Renal cortical epithelial cell (primary cell): ENCODE data around the gene SHB. TPM values are rescaled to one million over a fixed set of nuclear protein-coding genes. Genes with fewer than 3 reads are reported as not detected.
A peak's percentile ranks its signal among the peaks of the same experiment; 100 is the strongest.

Experiments used
- DNase-seq: peaks from one replicate; pipeline ENCODE4 v3.0.0-alpha.2; 2011; ENCODE audit warnings: low read depth
- total RNA-seq: library from RNA; depleted of rRNA; stranded (reverse); fragments of >200 nt; gene quantifications from 2 replicates; pipeline ENCODE4 v1.2.3, GENCODE V29; 2014

The SHB gene
- total RNA-seq, 1 donor from 2014 or later: 37.3 TPM

DNA sequence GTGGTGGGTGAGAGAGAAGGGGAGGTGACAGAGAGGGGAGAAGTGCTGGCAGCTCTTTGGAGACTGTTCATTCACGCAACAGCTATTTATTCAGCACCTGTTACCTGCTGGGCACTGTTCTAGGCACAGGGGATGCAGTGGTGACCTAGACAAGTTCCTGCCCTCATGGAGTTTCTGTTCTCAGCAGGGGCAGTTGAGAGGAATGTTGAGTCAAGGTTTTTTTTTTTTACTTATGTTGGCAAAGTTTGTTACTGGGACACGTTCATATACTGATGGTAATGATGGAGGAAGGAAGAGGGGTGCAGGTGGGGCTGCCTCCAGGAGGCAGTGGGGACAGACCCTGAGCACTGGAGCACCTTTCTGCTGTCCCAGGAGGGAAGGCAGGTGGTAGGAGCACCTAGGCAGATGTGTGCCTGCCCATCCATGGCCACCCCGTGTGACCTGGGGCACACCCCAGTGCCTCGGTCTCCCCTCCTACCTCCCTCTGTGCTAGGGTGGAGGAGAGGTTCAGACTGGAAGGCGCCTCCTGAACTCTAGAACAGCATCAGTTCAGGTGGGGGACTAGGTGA is 115.7 kb downstream of the SHB start:
- peak; percentile 30 for DNase-seq

GRCh38 chr9:37952731-37953130 is 116.3 kb downstream of the SHB start:
- peak; percentile 91 for DNase-seq

DNA sequence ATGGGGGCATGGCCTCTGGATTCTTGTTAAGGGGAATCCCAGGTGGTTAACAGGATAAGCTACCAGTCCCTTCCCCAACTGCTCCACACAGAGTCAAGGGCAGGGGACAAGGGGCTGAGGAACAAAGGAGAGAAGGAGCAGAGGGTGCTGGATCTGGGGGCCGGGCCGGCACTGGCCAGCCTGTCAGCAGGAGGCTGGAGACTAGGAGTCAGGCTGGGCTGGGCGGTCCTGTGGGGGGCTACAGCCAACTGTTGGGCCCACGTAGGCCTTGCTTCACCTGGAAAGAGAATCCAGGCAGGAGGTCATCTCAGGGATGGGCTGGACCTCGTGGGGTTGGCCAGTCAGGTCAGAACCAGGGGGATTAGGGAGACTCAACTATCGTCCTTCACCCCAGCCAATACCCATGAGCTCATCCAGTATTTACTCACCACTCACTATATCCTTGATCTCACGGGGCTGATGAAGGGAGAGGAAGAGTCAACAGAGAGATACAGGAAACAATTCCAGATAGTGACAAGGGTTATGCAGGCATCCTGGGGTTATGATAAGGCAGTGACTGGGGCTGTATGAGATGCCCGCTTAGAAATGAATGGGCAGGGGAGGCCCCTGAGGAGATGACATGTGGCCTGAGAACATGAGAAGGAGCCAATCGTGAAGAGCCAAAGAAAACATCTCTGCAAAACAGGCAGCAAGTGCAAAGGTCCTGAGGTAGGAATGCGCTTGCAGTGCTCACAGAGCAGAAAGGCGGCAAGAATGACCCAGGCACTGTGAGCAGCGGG is 117.2 kb downstream of the SHB start:
- DNase-seq: no peak

- DNase-seq: no peak
Measured at GRCh38 chr9:37950561-37950960, 118.5 kb downstream of the SHB start.

GRCh38 chr9:37949576-37949975 is 119.5 kb downstream of the SHB start:
- peak; percentile 58 for DNase-seq

DNA sequence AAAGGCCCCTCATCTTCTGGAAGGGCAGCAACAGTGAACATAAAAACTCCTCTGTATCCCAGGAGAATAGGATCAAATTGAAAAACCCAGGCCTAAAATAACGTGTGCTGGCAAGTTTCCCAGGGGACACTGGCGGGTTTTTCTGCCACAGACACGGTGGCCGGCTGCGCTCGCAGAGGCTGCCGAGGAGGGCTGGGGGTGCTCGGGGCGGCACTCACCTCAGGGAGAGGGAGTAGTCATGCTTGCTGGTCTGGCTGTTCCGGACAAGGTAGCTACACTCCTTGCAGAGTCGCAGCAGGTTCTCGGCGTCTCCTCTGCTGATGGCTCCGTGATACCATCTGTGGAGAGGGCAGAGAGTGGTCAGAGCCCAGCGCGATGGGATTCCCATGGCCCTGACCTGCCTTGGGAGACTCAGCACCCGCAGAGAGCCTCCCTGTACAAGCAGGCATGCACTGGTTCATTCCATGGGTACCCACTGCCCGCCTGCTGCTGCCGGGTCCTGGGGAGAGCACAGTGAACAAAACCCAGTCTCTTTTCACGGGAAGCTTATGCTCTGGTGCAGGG is 120.5 kb downstream of the SHB start:
- DNase-seq: no peak

GRCh38 chr9:37947977-37948376 is 121.0 kb downstream of the SHB start:
- peak; percentile 71 for DNase-seq

DNA sequence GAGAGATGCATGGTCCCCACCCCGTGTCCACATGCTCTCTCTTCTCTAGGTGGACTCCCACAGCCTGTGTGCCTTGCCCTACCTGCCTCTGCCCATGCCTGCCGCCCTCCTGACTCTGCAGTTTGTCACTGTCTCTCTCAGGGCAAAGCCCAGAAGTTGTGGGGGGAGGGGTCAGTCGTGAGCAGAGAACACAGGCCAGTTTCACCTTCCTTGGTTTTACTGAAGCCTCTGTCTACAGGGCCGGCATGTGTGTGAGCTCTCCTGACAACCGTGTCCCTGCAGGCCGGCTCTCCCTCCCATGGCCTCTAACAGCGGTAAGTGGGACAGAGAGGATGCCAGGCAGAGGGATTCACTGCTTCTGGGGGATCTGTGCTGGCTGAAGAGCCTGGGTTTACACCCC is 121.6 kb downstream of the SHB start:
- no peak for DNase-seq

DNA sequence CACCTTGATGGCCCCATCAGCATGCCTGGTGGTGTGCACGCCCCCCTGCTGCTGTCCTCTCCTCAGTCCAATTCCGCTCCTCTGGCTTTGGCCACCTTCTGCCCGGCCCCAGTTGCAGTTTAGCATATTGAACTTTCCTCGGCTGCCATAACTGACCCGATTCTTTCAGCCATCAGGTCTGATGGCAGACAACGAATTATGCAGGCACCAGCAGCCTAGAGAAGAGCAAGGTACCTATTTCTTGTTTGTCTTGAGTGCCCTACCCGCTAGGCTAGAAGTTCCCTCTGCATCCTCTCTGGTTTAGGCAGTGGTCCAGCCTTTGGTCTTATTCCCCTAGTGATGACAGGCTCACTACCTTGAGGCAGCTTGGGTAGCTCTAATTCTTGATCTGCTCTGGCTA is 122.1 kb downstream of the SHB start:
- no peak for DNase-seq

GRCh38 chr9:37946041-37946440 is 123.0 kb downstream of the SHB start:
- no peak for DNase-seq

- peak; percentile 84 for DNase-seq
Measured at GRCh38 chr9:37944671-37945481, 124.2 kb downstream of the SHB start.

DNA sequence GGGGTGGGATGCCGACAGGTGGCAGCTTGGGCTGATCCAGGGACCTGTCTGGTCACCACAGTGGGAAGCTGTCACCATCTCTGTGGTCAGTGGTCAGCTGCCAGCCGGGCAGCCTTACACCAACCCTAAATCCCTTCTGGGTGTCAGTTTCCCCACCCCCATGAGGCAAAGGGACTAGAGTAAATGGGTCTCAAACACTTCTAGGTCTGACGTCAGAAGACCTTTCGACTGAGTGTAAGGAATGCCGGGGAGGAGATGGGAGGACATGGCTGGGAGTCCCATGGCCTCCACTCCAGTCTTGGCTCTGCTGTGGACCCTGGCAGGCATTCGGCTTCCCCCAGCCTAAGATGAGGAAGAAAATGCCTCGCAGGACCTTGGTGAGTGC is 124.8 kb downstream of the SHB start:
- DNase-seq: peak; percentile 23

DNA sequence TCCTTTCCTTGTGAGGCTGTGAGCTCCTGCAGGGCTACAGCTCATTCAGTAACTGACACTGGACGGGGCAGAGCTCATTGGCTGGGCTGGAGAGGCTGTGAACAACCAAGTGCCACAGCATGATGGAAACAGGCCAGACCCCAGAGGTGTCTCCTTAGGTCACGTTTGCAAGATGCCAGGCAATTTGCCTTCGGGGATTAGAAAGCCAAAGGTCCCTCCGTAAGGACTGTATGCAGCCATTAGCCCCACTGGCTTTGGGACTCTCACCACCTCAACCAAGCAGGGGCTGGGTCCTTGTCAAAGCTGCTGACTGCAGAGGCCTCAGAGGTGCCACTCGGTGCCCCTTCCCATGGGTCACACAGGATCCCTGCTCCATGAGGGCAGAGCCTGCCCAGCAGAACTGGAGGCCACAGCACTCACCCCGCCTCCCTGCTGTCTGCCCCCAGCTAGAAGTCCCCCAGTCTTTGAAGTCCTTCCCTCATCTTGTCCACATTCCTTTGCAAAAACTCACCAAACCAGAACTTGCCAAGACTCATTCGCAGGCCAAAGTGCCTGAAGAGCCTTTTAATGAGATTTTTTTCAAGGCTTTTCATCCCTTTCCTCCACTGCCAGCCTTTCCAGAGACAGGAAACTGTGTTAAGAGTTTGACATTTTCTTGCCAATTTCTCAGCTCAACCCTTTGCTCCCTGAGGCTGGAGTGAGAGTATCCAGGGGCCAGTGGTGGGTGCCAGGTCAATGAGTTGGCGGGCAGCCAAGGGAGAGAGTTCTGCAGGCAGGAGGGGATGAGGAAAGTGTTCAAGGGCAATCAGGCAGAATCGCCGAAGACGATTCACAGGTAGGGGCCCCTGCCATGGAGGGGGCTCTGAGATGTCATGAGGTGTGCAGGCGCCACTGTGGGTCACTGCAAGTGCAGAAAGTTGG is 125.4 kb downstream of the SHB start:
- peak; percentile 94 for DNase-seq

GRCh38 chr9:37942621-37943344 is 126.2 kb downstream of the SHB start:
- DNase-seq: no peak

- no peak for DNase-seq
Measured at GRCh38 chr9:37941253-37941652, 127.8 kb downstream of the SHB start.

GRCh38 chr9:37939575-37940095 is 129.4 kb downstream of the SHB start:
- peak; percentile 49 for DNase-seq

GRCh38 chr9:37938121-37938891 is 130.7 kb downstream of the SHB start:
- peak; percentile 75 for DNase-seq

- DNase-seq: no peak
Measured at GRCh38 chr9:37937366-37937765, 131.7 kb downstream of the SHB start.

GRCh38 chr9:37936965-37937364 is 132.1 kb downstream of the SHB start:
- peak; percentile 33 for DNase-seq

- DNase-seq: no peak
Measured at GRCh38 chr9:37936376-37936775, 132.7 kb downstream of the SHB start.
